T-helper 2 cell (primary cell): ENCODE results near the gene ERF.

ENCODE experiments used
- DNase-seq, 5 experiments: peaks; one replicate each; pipeline versions ENCODE4 v3.0.0 to v3.0.0-alpha.2; 2012 to 2022

The ERF gene

DNA sequence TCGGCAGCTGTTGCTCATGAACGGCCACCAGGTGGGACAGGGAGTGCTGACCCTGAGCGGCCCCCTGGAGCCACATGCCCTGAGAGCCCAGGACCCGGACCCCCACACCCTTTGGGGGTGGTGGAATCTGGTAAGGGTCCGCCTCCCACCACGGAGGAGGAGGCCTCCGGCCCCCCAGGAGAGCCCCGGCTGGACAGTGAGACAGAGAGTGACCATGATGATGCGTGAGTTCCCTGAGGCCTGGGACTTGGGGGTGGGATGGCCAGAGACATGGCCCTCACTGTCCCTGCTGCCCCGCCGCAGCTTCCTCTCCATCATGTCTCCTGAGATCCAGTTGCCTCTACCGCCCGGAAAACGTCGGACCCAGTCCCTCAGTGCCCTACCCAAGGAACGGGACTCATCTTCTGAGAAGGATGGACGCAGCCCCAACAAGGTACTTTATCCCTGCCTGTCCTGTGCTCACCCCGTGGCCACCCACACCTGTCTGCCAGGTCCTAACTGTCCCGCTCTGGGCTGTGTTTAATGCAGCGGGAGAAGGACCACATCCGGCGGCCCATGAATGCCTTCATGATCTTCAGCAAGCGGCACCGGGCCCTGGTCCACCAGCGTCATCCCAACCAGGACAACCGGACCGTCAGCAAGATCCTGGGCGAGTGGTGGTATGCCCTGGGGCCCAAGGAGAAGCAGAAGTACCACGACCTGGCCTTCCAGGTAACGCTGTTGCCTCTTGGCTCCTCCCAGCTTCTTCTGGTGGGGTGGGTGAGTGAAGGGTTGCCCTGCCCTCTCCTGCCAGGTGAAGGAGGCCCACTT lies 32.3 kb upstream of the ERF start:
- no peak for DNase-seq

DNA sequence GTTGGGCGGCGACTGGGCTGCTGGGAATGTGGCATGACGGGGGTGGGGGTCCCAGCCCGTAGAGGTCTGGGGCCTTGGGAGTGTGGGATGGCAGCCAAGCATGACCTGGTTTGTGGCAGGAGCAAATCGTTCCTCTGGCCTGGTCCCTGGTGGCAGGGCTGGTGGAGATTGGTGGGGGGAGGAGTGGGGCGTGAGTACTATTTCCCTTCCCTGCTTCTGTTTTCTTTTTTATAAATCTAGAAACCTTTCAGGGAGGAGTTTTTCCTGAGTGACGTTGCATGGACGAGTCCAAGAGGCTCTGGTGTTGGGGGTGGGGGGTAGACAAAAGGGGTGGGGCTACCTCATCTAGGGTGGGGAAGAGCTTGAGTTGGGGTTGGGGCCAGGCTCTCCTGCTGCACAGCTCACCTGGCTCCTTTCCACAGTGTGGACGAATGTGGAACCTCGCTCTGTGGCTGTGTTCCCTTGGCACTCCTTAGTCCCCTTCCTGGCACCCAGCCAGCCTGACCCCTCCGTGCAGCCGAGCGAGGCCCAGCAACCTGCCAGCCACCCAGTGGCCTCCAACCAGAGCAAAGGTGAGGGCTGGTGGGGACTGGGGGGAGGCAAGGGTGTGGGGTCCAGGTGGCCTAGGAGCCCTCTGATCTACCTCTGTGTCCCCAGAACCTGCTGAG lies 31.6 kb upstream of the ERF start:
- DNase-seq = no peak

DNA sequence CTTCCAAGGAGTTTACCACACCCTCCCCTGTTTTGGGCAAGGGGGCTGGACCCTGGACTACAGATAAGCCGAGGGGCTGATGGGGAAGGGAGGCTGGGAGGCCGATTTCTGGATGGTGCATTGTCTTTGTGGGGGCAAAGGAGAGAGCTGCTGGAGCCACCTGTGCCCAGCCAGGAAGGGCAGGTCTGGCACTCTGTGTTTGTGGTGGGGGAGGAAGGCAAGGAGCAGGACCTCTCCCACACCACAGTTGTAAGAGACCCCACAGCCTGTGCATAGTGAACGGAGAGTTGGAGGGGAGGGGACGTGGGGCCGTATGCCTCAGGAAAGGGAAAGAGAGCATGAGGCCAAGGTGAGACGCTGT lies 31.0 kb upstream of the ERF start:
- DNase-seq = no peak

DNA sequence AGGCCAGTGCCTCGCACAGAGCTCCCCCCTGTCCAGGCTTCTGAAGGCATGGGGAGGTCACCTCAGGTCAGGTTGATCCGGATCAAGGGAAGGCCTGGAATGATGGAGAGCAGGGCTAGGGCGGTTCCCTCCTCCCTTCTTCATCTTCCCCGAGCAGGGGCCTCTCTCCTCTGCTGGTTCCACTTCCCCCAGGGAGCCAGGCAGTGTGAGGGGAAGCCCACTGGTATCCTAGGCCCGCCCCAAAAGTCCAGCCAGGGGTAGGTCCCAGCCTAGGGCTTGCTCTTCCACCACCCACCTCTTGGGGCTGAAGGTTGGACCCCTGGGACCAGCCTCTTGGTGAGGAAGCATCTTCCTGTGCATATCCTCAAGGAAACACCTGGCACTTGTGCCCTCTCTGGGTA lies 30.6 kb upstream of the ERF start:
- no peak for DNase-seq

DNA sequence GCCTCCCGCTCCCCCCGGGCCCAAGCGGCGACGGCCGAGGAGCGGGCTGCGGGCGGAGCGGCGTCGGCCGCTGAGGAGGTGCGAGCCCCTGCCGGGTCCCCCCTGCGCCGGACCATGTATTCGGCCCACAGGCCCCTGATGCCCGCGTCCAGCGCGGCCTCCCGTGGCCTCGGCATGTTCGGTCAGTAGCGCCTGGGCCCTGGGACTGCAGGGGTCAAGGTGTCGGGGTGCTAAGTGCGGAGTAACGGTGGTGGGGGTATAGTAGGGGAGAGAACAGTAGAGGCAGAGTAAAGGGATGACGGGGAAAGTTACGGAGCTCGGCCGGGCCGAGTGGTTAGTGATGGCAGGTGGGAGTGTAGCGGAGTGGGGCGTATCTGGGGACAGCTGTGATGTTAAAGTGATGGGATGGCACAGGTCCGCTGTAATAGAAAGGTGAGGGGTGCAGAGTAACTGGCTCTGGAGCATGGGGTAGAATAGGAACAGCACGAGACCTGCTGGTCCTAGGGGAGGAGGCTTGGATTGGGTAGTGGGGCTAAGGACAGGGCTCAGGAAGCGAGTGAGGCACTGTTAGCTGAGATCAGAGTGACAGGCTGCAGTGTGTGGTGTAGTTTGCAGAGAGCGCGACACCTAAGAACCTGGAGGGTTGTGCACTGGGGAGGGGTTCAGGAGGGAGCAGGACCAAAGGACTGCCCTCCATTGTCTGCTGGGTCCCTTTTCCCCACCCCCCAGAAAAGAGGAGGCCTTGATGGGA lies 29.8 kb upstream of the ERF start:
- DNase-seq = peak in 1 of 5 experiments; percentile 48

DNA sequence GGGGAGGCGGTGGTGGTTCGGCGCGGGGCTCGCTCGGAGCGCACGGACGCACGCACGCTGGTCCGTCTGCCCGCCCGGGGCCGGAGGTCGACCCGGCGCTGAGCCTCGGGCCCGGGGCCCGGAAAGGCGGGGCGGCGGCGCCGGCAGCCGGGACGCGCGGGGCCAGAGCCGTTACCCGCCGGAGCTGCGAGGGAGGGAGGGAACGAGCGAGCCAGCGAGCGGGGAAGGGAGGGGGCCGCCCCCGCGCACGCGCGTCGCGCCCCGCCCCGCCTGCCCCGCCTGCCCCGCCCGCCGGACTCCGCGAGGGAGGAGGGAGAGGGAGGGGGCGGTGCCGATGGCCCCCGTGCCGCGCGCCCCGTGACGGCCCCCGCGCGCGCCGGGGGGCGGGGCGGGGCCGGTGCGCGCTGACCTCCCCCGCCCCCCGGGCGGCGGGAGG lies 29.2 kb upstream of the ERF start:
- peak; percentile 66 to 92 (median 83) for DNase-seq

DNA sequence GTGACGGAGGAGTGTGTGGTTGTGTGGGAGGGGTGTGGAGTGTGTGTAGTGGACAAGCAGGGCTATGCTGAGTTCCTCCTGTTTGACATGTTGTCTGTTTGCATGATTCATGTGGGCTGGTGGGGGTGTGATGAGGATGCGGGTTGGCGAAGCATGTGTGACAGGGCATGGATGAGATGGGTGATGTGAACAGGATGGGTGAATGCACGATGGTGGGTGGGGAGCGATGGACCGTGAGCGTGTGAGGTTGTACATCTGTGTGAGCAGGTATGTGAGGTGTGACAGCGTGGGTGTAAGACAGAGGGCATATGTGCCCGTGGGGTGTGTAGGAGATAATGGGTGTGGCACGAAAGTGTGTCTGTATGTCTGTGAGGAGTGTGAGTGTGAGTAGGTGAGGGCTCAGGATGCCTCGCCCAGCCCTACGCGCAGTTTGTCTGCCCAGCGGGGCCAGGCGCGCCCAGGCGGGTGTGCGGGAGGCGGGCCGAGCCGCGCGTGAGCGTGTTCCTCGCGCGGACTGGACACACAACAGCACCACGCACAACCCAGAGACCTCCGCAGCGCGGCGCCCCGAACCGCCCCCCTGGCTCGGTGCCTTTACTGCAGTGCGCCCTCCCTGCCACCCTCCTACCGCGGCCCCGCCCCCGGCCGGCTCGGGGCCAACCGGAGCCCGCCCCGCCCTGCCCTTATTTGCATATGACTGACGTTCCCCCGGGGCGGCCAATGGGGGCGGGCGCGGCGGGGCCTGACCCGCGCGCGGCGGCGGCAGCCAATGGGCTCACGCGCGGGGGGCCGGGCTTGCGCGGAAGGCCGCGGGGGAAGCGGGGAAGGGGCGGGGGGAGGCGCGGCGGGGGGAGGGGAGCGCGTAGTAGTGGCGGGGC lies 28.5 kb upstream of the ERF start:
- peak; percentile 93 to 98 (median 95) for DNase-seq

DNA sequence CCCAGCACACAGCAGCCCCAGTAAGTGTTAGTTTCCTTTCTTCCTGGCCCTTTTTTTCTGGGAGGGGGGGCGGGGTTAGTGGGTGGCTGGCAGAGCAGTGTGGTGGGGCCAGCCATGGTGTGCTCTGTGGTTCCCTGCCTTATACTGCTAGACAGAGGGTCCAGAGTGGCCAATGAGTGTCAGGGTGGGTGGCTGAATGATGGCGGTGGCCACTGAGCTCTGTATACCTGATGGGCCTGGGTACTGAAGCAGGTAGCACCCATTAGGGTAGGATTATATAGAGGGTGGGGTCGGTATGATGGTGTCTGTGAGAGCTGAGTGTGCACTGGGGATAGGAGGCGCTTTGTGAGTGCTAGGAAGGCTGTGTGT lies 27.9 kb upstream of the ERF start:
- peak in 1 of 5 experiments; percentile 27 for DNase-seq

DNA sequence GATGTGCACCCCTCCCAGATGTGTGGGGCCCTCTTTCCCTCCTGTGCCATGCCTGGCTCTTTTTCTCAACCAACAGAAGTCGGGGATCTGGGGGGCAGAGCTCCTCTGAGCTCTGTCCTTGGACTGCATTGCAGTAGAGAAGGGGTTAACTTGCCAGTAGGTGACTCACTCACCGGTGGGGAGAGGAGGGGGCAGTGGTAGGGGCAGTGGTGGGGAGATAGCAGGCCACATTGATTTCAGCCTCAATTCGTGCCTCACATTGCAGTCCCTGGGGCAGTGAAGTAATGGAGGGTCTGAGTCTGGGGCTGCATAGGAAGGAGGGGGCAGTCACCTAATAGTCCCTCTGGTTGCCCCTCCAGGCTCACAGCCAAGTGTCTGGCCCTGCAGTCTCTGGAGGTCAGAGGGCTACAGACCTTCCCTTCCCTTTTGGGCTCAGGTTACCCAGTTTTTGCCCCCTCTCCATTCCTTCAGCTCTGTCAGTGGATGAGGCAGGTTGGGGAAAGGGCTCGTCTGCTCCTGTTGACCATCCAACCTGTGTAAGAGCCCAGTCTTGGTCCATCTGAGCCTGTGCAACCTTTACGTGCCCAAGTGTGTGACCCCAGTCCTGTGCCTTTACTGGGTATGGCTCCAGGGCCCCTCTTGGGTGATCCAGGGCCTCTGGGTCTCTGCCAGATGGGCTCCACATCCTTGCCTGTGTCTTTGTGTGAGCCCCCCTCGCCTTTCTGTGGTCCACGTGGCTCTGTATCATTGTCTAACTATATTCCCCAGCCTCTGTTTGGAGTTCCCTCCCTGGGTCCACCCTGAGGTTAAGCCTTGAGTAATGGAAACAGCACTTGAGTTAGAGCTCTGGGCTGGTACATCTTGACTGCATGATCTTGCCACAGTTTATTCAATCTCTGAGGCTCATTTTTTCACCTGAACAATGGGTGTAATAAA lies 27.2 kb upstream of the ERF start:
- peak in 1 of 5 experiments; percentile 25 for DNase-seq

DNA sequence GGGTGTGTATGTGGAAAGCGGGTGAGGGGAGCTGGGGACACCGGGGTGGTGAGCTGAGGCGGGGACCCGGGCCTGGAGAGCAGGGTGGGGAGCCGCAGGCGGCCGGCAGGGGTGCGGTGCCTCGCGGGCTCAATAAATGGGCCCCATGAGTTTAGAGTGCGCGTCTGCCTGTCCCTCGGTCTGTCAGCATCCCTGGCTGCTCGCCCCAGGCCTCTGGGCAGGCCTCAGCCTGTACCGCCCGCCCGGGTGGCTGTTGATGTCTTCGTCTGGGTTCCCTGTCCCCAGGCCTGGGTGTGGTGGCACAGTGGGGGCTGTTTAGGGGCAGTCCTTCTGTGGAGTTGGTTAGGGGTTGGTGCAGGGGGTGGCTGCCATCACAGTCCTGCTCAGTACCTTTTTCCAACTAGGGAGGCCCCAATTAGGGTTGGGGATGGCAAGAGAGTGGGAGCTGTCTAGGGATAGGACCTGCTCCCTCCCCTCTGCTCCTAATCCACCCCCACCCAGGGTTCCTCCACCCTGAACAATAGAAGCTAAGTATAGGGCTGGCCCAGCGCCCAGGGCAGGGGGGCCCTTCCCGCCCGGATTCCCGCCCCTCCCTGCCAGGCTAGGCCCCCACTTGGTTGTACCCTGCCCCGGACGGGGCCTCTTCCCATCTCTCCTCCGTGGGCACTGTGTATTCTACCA lies 26.4 kb upstream of the ERF start:
- DNase-seq = peak in 1 of 5 experiments; percentile 39

DNA sequence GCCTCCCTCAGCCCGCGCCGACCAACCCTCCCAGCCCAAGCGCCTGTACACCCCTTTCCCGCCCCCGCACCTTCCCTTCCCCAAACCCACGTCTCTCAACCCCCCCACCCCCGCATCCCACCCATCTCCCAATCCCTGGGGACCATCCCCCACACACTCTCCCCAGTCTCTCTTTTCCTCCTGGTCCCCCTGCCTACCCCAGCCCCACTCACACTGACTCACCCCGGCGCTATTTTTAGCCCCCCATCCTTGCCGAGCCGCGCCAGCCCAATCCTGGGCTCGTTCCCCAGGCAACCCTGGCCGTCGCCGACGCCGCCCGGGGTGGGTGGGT lies 25.9 kb upstream of the ERF start:
- no peak for DNase-seq

DNA sequence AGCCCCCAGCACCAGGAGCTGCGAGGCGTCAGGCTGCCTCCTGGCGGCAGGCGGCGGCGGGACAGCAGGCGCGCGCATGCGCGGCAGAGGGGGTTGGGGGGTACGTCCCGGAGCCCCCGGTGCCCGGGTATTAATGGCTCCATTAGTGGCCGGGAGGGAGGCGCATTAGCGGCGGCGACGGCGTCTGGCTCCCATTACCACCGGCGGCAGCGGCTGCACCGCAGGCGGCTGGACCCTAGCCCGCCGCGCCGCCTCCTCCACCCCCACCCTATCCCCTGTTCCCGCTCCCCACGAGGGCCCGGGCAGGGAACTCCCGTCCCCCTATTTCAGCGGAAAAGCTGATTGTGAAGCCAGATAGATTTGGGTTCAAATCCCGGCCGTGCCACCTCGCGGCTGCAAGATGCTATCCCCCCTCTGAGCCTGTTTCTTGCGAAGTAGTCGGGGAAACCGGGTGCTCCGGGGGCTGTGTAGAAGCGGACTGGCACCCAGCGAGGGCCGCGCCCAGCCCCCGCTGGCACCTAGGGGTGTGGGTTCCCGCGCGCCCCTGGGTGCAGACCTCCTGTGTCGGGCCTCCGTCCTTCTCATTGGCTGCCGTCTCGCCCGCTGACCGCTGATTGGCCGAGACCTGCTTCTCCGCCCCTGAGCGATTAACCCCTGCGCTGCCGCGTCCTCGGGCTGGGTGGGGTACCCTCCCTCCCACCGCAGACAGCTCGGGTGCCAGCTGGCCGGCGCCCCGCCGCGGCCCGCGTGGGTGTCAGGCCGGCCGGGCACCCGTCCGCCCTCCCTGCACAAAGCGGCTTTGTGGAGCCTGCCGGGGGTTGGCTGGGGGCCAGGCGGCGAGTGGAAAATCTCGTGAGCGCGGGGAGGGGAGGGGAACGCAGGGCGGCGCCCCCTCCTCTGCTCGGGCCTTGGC lies 25.2 kb upstream of the ERF start:
- DNase-seq = peak; percentile 76 to 96 (median 78)

DNA sequence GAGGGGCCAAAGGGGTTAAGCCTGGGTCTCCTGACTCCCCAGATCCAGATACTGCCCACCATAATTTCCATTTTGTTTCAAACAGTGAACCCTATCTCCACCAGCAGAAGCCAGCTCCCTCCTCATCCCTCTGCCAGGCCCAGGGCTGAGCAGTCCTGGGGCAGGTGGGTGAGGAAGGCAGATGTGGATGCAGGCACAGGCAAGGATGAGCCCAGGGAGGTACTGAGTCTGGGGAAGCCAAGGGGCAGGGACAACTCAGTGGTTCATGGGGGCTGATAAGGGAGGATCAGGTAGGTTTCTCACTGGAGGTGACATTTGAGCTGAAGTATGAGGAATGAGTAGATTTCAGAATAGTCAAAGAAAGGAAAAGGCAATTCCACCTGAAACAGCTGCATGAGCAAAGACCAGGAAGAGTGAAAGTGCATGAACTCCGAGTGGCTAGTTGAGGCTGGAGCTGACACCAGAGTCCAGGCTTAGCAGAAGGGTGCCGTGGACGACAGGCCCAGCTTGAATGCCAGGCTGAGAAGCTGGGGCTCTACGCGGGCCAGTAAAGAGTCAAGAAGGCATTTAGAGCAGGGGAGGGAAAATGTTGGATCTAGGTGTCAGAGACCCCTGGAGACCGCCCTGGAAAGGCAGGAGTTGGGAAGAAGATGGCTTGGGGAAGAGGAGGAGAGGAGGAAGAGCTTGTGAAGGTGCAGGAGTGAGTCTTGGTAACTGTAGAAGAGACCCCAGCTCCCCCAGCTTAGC lies 24.4 kb upstream of the ERF start:
- DNase-seq = no peak

DNA sequence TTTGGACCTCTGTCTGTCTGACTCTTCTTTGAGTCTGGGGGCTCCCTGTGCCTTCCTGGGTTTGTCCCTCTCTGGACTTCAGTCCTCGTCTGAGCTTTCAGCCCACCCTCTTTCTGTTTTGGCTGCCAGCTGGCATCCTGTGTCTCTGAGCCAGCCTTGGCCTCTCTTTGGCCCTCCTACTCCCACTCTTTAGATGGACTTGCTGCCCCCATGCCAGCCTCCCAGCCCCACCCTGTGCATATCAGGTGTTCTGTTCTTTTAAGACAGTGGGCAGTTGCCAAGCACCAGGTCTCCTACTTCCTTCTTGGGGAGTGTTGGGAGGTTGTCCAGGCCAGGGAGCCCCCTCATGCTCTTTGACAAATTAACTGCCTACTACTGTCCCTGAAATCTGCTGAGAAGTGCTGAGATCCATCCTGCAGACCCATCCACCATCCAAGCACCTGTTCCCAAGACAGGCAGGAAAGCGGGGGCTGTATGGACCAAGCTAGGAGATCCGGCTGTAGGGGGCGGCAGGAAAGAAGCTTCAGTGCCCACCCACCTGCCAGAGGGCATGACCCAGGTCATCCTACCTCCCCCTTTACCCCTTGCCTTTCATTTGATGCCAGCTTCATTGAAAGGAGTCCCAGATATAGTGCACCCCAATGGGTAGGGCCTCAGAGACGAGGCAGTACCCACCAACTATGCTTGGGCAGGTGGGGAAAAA lies 23.7 kb upstream of the ERF start:
- DNase-seq = no peak

DNA sequence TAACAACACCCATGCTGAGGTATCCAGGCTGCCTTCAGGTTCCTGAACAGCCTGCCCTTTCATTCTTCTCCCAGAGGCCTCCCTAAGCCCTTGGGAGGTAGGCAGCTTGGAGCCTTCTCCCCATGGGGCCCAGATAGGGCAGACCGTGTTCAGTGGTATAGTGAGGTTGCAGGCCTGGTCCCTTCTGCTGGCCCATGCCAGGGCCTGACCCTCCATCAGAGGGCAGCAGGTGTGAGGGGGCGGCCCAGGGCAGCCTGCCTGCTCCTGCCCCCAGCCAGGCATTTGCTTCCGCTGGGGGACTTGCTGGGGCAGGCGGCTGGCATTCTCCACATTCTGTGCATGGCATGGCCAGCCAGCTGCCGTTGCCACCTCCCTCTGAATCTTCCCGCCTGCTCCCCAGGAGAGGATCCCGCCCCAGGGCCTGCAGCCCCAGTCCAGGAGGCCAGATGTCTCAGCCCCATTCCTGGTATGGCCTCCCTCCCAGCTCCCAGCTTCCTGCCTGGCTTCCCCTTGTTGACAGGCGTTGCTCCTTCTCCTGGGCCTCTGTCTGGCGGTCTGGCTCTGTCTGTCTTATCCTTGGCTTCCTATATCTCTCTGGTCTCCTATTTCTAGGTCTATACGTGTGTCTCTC lies 23.0 kb upstream of the ERF start:
- no peak for DNase-seq

DNA sequence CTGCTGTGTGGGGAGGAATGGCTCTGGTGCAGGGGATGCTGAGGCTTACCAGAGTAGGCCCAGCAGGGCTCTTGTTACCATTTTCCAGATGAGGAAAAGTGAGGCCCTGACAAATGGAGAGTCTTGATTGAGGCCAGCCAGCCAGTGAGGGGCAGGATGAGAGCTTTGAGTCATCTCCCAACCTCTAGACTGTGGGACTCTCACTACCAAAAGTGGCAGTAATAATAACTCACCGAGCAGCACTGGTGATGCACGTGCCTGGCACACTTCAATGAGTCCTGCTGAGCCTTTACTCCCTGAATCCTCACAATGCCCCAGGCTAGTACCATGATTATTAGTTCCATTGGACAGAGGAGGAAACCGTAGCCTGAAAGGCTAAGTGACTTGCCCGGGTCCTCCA lies 21.9 kb upstream of the ERF start:
- peak in 1 of 5 experiments; percentile 65 for DNase-seq

DNA sequence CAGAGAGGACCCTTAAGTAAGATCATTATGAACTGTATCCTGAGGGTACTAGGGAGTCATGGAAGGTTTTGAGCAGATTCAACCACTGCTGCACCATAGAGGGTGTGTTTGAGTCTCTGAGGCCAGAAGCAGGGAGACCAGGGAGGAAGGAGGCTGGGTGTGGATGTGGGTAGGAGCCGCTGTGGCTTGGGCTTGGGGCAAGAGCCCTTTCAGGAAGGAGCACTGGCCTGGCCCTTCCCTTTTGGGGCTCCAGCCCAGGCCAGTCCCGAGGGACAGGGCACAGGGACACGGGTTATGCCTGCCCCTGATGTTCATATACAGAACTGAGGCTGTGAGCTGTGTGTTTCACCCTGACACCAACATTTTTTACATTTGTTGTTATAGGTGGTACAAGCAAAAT lies 21.4 kb upstream of the ERF start:
- peak in 1 of 5 experiments; percentile 39 for DNase-seq

DNA sequence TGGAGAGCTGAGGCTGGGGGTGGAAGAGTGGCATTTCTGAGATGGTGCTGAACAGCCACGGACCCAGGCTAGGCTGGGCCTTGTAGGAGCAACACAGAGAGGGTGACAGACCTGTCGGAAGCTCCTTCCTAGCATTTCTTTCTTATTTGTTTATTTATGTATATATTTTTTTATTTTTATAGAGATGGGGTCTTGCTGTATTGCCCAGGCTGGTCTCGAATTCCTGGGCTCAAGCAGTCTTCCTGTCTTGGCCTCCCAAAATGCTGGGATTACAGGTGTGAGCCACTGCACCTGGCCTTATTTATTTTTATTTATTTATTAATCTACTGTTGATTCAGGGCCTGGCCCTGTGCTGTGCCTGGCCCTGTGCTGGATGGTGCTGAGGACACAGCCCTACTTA lies 20.6 kb upstream of the ERF start:
- DNase-seq = no peak
